Lower leg skin (tissue), 4 donors: ENCODE measurements around the gene ALOX5. TPM values are rescaled to one million over a fixed set of nuclear protein-coding genes. Genes with fewer than 3 reads are reported as not detected.

Experiments used
- DNase-seq, 2 donors: peaks; one replicate each; pipeline ENCODE4 v3.0.0-alpha.2; 2019; ENCODE audit warnings: low spot score in 2 of 2
- H3K4me3 ChIP-seq: fragments of 200-600 bp; sonication (generic); 2 replicates; pipeline ENCODE4 v1.5.1; 2017; ENCODE audit warnings: mild to moderate bottlenecking, low read depth; ENCODE audit not compliant: poor library complexity, severe bottlenecking
- CTCF ChIP-seq, 3 donors: fragments of 450-650 bp; IDR thresholded peaks; one replicate each; pipeline ENCODE4 v1.5.1; 2016; ENCODE audit warnings: antibody characterized with exemption in 3 of 3, mild to moderate bottlenecking in 3 of 3, moderate library complexity in 2 of 3
- POLR2A ChIP-seq, 2 donors: fragments of 450-650 bp; IDR thresholded peaks; one replicate each; pipeline ENCODE4 v1.6.1; 2016 to 2017; ENCODE audit warnings: antibody characterized with exemption in 2 of 2, mild to moderate bottlenecking in 1 of 2, moderate library complexity in 1 of 2
- WGBS, 2 donors: methylation state at CpG; one replicate each; pipeline ENCODE4 v1.1.5; 2018; 5-methylcytosine and 5-hydroxymethylcytosine counted together
- intact Hi-C: fragments of 100-400 bp; cut with DNase I; formaldehyde crosslinking; loops from one replicate; pipeline ENCODE4 v1.15.0; 2023; ENCODE audit warnings: low total_unique reads
- total RNA-seq, 4 donors: library from RNA; depleted of rRNA; stranded (reverse); fragments of >200 nt; gene quantifications; one replicate each; pipeline ENCODE4 v1.1.0, GENCODE V29; 2016

Gene ALOX5
- total RNA-seq, 4 donors from 2014 or later = 7.4 to 16.0 (median 11.9) TPM

- H3K4me3 ChIP-seq = no peak overlapping the region
- WGBS, 2 donors = 59 to 65% methylated on average over 7 of the region's 7 CpGs
- intact Hi-C loops = no loop called here
- TF ChIP-seq CTCF (IDR thresholded peaks at IDR 0.05) = no peak
- TF ChIP-seq POLR2A (IDR thresholded peaks at IDR 0.05) = no peak
- DNase-seq = no peak
Measured at GRCh38 chr10:45439873-45440272, 65.9 kb downstream of the ALOX5 start.

GRCh38 chr10:45440511-45441062, 66.6 kb downstream of the ALOX5 start:
- no peak overlapping the region for H3K4me3 ChIP-seq
- WGBS, 2 donors = 81% methylated on average over 13 of the region's 13 CpGs
- no peak for TF ChIP-seq POLR2A (IDR thresholded peaks at IDR 0.05)
- TF ChIP-seq CTCF (IDR thresholded peaks at IDR 0.05) = no peak
- intact Hi-C loops = no loop called here
- no peak for DNase-seq

- H3K4me3 ChIP-seq = no peak overlapping the region
- intact Hi-C loops = no loop called here
- no peak for TF ChIP-seq POLR2A (IDR thresholded peaks at IDR 0.05)
- no peak for TF ChIP-seq CTCF (IDR thresholded peaks at IDR 0.05)
- no peak for DNase-seq
- WGBS, 2 donors = 81 to 84% methylated on average over 13 of the region's 13 CpGs
Measured at GRCh38 chr10:45441239-45442190, 67.5 kb downstream of the ALOX5 start.

- DNase-seq = no peak
- intact Hi-C loops = no loop called here
- 78 to 89% methylated on average over 6 of the region's 6 CpGs for WGBS, 2 donors
- H3K4me3 ChIP-seq = no peak overlapping the region
- TF ChIP-seq POLR2A (IDR thresholded peaks at IDR 0.05) (no peak), CTCF (IDR thresholded peaks at IDR 0.05) (no peak)
Measured at GRCh38 chr10:45442251-45442650, 68.2 kb downstream of the ALOX5 start.

- H3K4me3 ChIP-seq = no peak overlapping the region
- 62 to 66% methylated on average over 12 of the region's 12 CpGs for WGBS, 2 donors
- no peak for DNase-seq
Measured at GRCh38 chr10:45442662-45443061, 68.6 kb downstream of the ALOX5 start.

More at GRCh38 chr10:45442662-45443061, 68.6 kb downstream of the ALOX5 start:
- TF ChIP-seq CTCF (IDR thresholded peaks at IDR 0.05) = no peak
- TF ChIP-seq POLR2A (IDR thresholded peaks at IDR 0.05) = no peak
- intact Hi-C loops = no loop called here
